WTC11 (cell line): ENCODE measurements around the gene SIRT5. TPM values are rescaled to one million over a fixed set of nuclear protein-coding genes. Genes with fewer than 3 reads are reported as not detected.

Source experiments
- ATAC-seq: fragments of 200-7000 bp; cut with Tn5 transposase; 2 replicates; pipeline ENCODE4 v1.10.0; 2021; ENCODE audit warnings: mild to moderate bottlenecking, moderate library complexity
- CTCF ChIA-PET: fragments of 300-600 bp; sonication (Branson Sonifier 250); formaldehyde crosslinking; loops from one replicate; lab custom pipeline; 2021; ENCODE audit warnings: antibody characterized with exemption; lab: Charles Lee
- POLR2A ChIA-PET: fragments of 350-600 bp; sonication (Branson Sonifier 250); formaldehyde crosslinking; loops from one replicate; lab custom pipeline; 2021; ENCODE audit warnings: antibody characterized with exemption; lab: Charles Lee
- DNase-seq: peaks from one replicate; pipeline ENCODE4 v3.0.0; 2021; ENCODE audit warnings: low spot score
- H3K27ac Mint-ChIP-seq: 2 replicates; pipeline ENCODE4 v1.8.0; 2021; ENCODE audit warnings: mixed read lengths
- H3K27me3 Mint-ChIP-seq: 2 replicates; pipeline ENCODE4 v1.8.0; 2021; ENCODE audit warnings: low read depth, mild to moderate bottlenecking, moderate library complexity, mixed read lengths
- H3K36me3 Mint-ChIP-seq: 2 replicates; pipeline ENCODE4 v1.8.0; 2021; ENCODE audit warnings: mixed read lengths
- H3K4me1 Mint-ChIP-seq: 2 replicates; pipeline ENCODE4 v1.8.0; 2022; ENCODE audit warnings: mixed read lengths
- H3K4me3 Mint-ChIP-seq: 2 replicates; pipeline ENCODE4 v1.8.0; 2021; ENCODE audit warnings: mild to moderate bottlenecking, moderate library complexity, mixed read lengths
- H3K9me3 Mint-ChIP-seq: 2 replicates; pipeline ENCODE4 v1.8.0; 2021; ENCODE audit warnings: mixed read lengths
- ARID4B ChIP-seq: sonication (generic); formaldehyde crosslinking; IDR thresholded peaks from 2 replicates; pipeline ENCODE4 v1.8.0; 2023; ENCODE audit warnings: missing genetic modification reagents, mild to moderate bottlenecking, borderline replicate concordance
- CREM ChIP-seq: sonication (generic); formaldehyde crosslinking; IDR thresholded peaks from 2 replicates; pipeline ENCODE4 v1.8.1; 2022; ENCODE audit warnings: mild to moderate bottlenecking, missing genetic modification reagents, moderate library complexity
- CTCF ChIP-seq: fragments of 200-600 bp; IDR thresholded peaks from 2 replicates; pipeline ENCODE4 v1.8.0; 2022; ENCODE audit warnings: antibody characterized with exemption
- EMX1 ChIP-seq: fragments of 250-450 bp; sonication (Bioruptor Pico); IDR thresholded peaks from 2 replicates; pipeline ENCODE4 v1.8.0; 2021; ENCODE audit warnings: mild to moderate bottlenecking
- FOXJ3 ChIP-seq: sonication (generic); formaldehyde crosslinking; IDR thresholded peaks from 2 replicates; pipeline ENCODE4 v1.9.0; 2021; ENCODE audit warnings: missing genetic modification reagents, mild to moderate bottlenecking, borderline replicate concordance
- FOXP1 ChIP-seq: sonication (generic); formaldehyde crosslinking; IDR thresholded peaks from 2 replicates; pipeline ENCODE4 v1.8.0; 2022; ENCODE audit warnings: missing genetic modification reagents, mild to moderate bottlenecking, moderate library complexity, borderline replicate concordance
- GABPB1 ChIP-seq: sonication (generic); formaldehyde crosslinking; IDR thresholded peaks from 2 replicates; pipeline ENCODE4 v1.8.1; 2023; ENCODE audit warnings: mild to moderate bottlenecking, missing genetic modification reagents
- IRF1 ChIP-seq: sonication (generic); formaldehyde crosslinking; IDR thresholded peaks from 2 replicates; pipeline ENCODE4 v1.8.0; 2023; ENCODE audit warnings: missing genetic modification reagents
- JAZF1 ChIP-seq: fragments of 250-450 bp; sonication (Bioruptor Pico); IDR thresholded peaks from 2 replicates; pipeline ENCODE4 v1.9.0; 2021; ENCODE audit warnings: moderate library complexity, mild to moderate bottlenecking, inconsistent platforms
- NR2C2 ChIP-seq: sonication (generic); formaldehyde crosslinking; IDR thresholded peaks from 2 replicates; pipeline ENCODE4 v1.8.0; 2022; ENCODE audit warnings: mild to moderate bottlenecking, missing genetic modification reagents
- OVOL2 ChIP-seq: fragments of 250-450 bp; sonication (Bioruptor Pico); IDR thresholded peaks from 2 replicates; pipeline ENCODE4 v1.9.0; 2021; ENCODE audit warnings: mild to moderate bottlenecking, borderline replicate concordance
- RELA ChIP-seq: sonication (generic); formaldehyde crosslinking; IDR thresholded peaks from 2 replicates; pipeline ENCODE4 v1.8.1; 2022; ENCODE audit warnings: missing genetic modification reagents, mild to moderate bottlenecking, borderline replicate concordance
- RORB ChIP-seq: fragments of 250-450 bp; sonication (Bioruptor Pico); IDR thresholded peaks from 2 replicates; pipeline ENCODE4 v1.9.0; 2021; ENCODE audit warnings: mild to moderate bottlenecking
- ZNF121 ChIP-seq: sonication (generic); formaldehyde crosslinking; IDR thresholded peaks from 2 replicates; pipeline ENCODE4 v1.8.0; 2023; ENCODE audit warnings: missing genetic modification reagents
- ZNF138 ChIP-seq: sonication (generic); formaldehyde crosslinking; conservative IDR thresholded peaks from 2 replicates; pipeline ENCODE4 v1.8.1; 2022; ENCODE audit warnings: mild to moderate bottlenecking, moderate library complexity, missing genetic modification reagents
- total RNA-seq: library from RNA; stranded (reverse); gene quantifications from 3 replicates; pipeline ENCODE4 v1.2.3, GENCODE V29; 2021
- TF ChIP-seq, protein P1 (sequence below): sonication (generic); formaldehyde crosslinking; IDR thresholded peaks from 2 replicates; pipeline ENCODE4 v1.8.0; 2022; ENCODE audit warnings: mild to moderate bottlenecking, missing genetic modification reagents
- TF ChIP-seq, protein P2 (sequence below): sonication (generic); formaldehyde crosslinking; IDR thresholded peaks from 2 replicates; pipeline ENCODE4 v1.8.0; 2022; ENCODE audit warnings: mild to moderate bottlenecking, missing genetic modification reagents
- TF ChIP-seq, protein P3 (sequence below): fragments of 250-450 bp; sonication (Bioruptor Pico); IDR thresholded peaks from 2 replicates; pipeline ENCODE4 v2.1.2; 2022; ENCODE audit warnings: mild to moderate bottlenecking, moderate library complexity

Gene SIRT5
- total RNA-seq, 1 experiment from 2014 or later = 11.8 TPM

DNA sequence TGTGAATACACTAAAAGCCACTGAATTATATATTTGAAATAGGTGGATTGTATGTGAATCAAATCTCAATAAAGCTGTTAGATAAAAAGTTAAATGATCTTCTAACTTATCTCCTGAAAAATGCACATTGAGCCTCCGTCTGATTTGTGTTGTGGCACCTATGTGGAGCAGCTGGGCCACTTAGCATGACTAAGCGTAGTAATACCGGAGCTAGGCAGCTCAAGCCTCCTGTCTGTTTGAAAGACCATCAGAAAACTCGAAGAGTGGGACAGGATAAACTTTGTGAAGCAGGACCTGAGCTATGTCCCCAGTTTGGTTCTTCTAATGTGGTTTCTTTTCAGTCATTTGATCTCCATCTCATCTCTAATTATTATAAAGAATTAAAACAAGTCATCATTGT is 29.7 kb downstream of the SIRT5 start:
- H3K27me3 Mint-ChIP-seq = no peaks in the 10 kb centered on the region
- H3K36me3 Mint-ChIP-seq = peaks cover 24% of the 10 kb centered on the region
- no peaks in the 10 kb centered on the region for H3K9me3 Mint-ChIP-seq
- CTCF ChIA-PET = interaction anchor here (1.2 kb wide), 1 partner anchor 11 kb away, joined by 6 read pairs; the partner anchor contains the start of gene NOL7
- ATAC-seq (no peak), DNase-seq (no peak)
- H3K4me3 Mint-ChIP-seq = no peak overlapping the region
- H3K27ac Mint-ChIP-seq = no peak overlapping the region
- H3K4me1 Mint-ChIP-seq = no peaks in the 10 kb centered on the region
- TF ChIP-seq RELA (CRISPR knock-in tag) (no peak), JAZF1 (CRISPR knock-in tag) (no peak), CREM (CRISPR knock-in tag) (no peak), NR2C2 (CRISPR knock-in tag) (no peak), CTCF (no peak), ZNF138 (CRISPR knock-in tag) (no peak), FOXJ3 (CRISPR knock-in tag) (no peak), FOXP1 (CRISPR knock-in tag) (no peak), ZNF121 (no peak), EMX1 (no peak), RORB (CRISPR knock-in tag) (no peak)
- POLR2A ChIA-PET = no interaction called here

- ChIA-PET POLR2A (no interaction called here), CTCF (interaction anchor here (1.2 to 2.2 kb wide), 2 partner anchors 10 to 11 kb away, joined by 6 to 14 read pairs; partner anchors contain the start of gene NOL7)
- H3K27ac Mint-ChIP-seq = no peak overlapping the region
- no peak for ATAC-seq
- no peaks in the 10 kb centered on the region for H3K9me3 Mint-ChIP-seq
- TF ChIP-seq GABPB1 (CRISPR knock-in tag) = peak; percentile 73
- TF ChIP-seq, protein P1, sequence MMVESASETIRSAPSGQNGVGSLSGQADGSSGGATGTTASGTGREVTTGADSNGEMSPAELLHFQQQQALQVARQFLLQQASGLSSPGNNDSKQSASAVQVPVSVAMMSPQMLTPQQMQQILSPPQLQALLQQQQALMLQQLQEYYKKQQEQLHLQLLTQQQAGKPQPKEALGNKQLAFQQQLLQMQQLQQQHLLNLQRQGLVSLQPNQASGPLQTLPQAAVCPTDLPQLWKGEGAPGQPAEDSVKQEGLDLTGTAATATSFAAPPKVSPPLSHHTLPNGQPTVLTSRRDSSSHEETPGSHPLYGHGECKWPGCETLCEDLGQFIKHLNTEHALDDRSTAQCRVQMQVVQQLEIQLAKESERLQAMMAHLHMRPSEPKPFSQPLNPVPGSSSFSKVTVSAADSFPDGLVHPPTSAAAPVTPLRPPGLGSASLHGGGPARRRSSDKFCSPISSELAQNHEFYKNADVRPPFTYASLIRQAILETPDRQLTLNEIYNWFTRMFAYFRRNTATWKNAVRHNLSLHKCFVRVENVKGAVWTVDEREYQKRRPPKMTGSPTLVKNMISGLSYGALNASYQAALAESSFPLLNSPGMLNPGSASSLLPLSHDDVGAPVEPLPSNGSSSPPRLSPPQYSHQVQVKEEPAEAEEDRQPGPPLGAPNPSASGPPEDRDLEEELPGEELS (CRISPR knock-in tag) = no peak
- no peak overlapping the region for H3K4me3 Mint-ChIP-seq
- no peaks in the 10 kb centered on the region for H3K27me3 Mint-ChIP-seq
- DNase-seq = no peak
- peaks cover 24% of the 10 kb centered on the region for H3K36me3 Mint-ChIP-seq
- H3K4me1 Mint-ChIP-seq = no peaks in the 10 kb centered on the region
Observed at GRCh38 chr6:13604546-13605416, 30.4 kb downstream of the SIRT5 start.

GRCh38 chr6:13605634-13606033 is 31.2 kb downstream of the SIRT5 start:
- Mint-ChIP-seq H3K27ac (no peak overlapping the region), H3K36me3 (peaks cover 23% of the 10 kb centered on the region), H3K4me3 (no peak overlapping the region), H3K27me3 (no peaks in the 10 kb centered on the region), H3K4me1 (no peaks in the 10 kb centered on the region), H3K9me3 (no peaks in the 10 kb centered on the region)
- DNase-seq (no peak), ATAC-seq (no peak)
- ChIA-PET POLR2A (no interaction called here), CTCF (interaction anchor here (2.2 kb wide), 1 partner anchor 10 kb away, joined by 14 read pairs; the partner anchor contains the start of gene NOL7)
- TF ChIP-seq, protein P2, sequence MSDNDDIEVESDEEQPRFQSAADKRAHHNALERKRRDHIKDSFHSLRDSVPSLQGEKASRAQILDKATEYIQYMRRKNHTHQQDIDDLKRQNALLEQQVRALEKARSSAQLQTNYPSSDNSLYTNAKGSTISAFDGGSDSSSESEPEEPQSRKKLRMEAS (CRISPR knock-in tag) = no peak
- no peak for TF ChIP-seq IRF1
- TF ChIP-seq NR2C2 (CRISPR knock-in tag) = no peak
- no peak for TF ChIP-seq EMX1
- no peak for TF ChIP-seq OVOL2 (CRISPR knock-in tag)
- no peak for TF ChIP-seq ARID4B
- TF ChIP-seq, protein P3, sequence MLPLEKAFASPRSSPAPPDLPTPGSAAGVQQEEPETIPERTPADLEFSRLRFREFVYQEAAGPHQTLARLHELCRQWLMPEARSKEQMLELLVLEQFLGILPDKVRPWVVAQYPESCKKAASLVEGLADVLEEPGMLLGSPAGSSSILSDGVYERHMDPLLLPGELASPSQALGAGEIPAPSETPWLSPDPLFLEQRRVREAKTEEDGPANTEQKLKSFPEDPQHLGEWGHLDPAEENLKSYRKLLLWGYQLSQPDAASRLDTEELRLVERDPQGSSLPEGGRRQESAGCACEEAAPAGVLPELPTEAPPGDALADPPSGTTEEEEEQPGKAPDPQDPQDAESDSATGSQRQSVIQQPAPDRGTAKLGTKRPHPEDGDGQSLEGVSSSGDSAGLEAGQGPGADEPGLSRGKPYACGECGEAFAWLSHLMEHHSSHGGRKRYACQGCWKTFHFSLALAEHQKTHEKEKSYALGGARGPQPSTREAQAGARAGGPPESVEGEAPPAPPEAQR (CRISPR knock-in tag) = no peak
- TF ChIP-seq, protein P1 (CRISPR knock-in tag) = no peak
